Left renal pelvis (tissue), 4 donors: ENCODE measurements around the gene KDM4C. TPM values are rescaled to one million over a fixed set of nuclear protein-coding genes. Genes with fewer than 3 reads are reported as not detected.

ENCODE experiments used
- DNase-seq, 4 donors: peaks; one replicate each; pipeline ENCODE4 v3.0.0-alpha.2; 2013; ENCODE audit warnings: low read depth in 4 of 4, low spot score in 3 of 4
- polyA plus RNA-seq, 4 donors: library from polyadenylated mRNA; unstranded; fragments of 120-200 nt; gene quantifications; one replicate each; pipeline ENCODE4 v1.2.1, GENCODE V29; 2013; ENCODE audit not compliant: insufficient read length in 4 of 4

Gene KDM4C
- polyA plus RNA-seq, 4 donors = 12.5 to 17.5 (median 16.2) TPM

DNA sequence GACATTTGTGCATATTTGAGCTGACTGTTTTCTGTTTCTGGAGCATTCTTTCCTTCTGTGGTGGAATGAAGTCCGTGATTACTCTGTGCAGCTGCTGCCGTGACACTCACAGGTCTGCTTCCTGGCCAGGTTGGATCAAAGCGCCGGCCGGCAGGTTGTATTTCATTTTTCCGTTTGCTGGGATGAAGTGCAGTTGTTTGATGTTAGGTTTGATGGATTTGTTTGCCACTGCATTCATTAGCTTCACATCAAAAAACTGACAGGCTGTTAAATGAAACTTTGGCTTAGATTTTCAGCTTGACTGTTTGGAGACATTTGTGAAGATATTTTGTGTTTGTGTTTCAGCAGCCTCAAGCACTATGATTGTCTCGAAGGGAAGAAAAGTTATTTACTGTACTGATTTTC lies 140.1 kb downstream of the KDM4C start:
- DNase-seq = peak in 1 of 4 donors; percentile 39

DNA sequence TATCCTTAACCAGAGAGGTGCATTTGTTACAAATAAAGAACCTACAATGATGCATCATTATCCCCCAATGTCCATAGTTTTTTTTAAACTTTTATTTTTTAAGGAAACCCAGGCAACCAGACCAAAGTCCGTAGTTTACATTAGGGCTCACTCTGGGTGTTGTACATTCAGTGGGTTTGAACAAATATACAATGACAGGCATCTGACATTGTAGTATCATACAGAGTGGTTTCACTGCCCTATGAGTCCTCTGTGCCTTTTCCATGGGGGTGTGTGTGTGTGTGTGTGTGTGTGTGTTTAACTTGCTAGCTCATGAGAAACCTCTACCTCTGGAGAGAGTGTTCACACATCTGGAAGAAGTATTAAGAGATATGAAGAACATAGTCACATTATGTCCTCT lies 141.5 kb downstream of the KDM4C start:
- DNase-seq = no peak

DNA sequence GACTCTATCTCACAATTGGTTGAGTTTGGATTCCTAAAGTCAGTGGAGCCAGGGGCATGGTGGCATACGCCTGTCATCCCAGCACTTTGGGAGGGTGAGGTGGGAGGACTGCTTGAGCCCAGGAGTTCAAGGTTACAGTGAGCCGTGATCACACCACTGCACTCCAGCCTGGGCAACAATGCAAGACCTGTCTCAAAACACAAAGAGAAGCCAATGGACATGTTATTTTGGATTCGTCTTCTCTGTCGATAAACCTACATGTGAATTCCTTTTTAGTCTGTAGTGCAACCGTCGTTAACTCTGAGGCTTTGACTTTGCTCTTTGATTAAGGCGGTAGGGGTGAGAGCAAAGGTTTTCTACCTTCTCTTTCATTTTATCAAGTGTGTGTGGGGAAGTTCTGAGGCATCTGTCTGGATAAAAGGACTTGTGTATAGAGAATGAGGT lies 142.7 kb downstream of the KDM4C start:
- DNase-seq = no peak

DNA sequence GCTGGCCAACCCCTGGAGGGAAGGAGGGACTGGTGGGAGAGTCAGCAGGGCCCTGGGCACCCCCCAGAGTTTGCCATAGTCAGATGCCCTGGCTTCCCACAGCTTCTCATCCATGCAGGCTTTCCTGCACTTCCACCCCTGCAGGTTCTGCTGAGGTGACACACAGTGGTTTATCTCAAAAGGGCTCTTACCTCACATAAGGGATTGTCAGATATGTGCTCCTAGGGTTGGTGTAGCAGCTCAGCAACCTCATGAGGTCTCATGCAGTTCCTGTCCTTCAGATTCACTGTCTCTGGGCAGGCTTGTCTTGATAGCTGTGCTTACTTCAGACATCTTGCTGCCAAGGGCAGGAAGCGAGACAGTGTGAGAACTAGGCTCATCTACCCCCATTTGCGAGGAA lies 143.4 kb downstream of the KDM4C start:
- DNase-seq = no peak

DNA sequence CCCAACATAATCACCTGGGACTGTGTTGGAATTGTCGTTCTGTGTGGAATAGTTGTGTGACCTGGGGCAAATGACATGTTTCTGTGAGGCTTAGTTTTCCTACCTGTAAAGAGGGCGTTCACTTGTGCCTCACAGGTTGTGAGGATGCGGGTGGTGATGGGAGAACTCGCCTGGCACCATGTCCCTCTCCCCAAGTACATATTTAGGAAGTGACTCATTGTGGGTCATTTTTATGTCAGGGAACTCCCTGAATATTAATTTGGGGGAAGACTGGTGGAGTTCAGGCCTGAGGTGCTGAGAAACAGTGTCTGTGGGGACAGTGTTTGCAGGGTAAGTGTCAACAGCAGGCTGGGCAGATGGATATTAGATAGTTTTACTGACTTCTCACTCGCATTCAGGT lies 144.7 kb downstream of the KDM4C start:
- no peak for DNase-seq

GRCh38 chr9:6904371-6904770 lies 146.6 kb downstream of the KDM4C start:
- no peak for DNase-seq

DNA sequence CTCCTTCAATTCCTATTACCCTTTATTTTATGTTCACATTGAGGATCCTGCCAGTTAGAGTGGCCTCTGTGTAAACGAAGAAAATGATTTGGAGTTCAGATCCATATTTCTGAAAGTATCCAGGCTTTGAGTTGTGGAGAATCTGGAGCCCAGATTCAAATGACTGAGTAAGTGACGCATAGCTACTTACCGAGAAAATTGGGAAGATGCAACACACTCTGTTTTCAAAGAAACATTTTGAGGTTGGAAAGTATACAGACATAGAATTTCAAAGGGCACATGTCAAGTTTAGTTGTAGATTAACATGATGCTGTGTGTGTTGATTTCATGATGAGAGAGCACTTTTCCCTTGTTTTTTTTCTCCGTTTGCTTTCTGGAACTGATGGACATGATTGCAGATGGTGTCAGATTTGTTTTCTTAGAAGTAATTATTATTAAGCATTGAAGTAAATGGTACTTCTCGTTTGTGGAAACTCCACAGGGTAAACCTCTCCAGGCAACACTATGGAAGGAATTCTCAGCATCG lies 148.1 kb downstream of the KDM4C start:
- no peak for DNase-seq

- DNase-seq = no peak
Measured at GRCh38 chr9:6907772-6908381, 150.1 kb downstream of the KDM4C start.

DNA sequence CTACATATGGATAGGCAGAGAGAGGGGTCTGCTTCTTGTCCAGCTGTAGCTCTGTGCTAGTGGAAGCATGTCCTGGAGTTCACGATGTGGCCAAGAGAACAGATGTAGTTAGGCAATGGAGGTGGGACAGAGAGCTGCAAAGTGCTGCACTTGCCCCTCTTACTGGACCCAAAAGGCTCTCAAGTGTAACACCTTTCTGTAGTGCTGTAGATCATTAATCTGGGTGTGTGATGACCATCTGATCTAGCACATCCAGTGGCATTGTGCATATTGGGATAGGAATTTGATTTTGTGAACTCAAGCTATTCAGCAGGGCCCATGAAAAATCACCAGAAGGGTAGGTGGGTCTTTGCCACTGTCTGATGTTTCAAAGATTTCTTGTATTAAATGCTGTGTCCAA lies 151.4 kb downstream of the KDM4C start:
- no peak for DNase-seq

DNA sequence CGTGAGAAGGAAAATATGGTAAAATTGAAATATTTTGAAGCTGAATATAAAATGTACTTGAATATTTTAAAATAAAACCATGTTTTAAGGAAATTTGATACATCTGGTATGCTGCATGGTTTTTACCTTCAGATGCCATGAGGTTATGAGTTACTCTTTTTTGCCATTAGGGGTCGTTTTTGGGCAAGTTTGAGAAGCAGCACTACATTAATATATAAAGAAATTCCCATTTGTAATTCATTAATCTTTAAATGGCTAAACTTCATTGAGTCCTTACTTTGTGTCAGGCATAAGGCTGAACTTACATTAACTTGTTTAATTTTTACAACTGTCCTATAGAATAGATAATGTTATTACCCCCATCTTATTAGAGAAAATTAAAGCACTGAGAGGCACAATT lies 152.3 kb downstream of the KDM4C start:
- DNase-seq = no peak

DNA sequence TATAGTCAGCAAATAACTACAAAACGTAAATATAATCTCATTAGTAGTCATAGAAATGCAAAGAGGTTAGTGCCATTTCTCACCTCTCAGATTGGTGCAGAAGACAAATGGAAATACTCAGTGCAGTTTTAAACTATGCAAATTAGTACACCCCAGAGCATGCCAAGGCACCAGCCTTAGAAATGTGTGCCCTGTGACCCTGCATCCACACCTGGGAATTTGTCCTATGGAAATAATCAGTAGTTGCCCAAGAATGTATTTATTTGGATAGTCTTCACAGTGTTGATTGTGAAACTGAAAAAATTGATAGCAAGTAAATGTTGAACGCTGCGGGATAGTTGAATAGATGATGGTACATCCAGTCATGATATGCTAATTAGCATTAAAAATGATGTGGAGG lies 152.7 kb downstream of the KDM4C start:
- no peak for DNase-seq

- no peak for DNase-seq
Measured at GRCh38 chr9:6911901-6912638, 154.3 kb downstream of the KDM4C start.

- peak in 1 of 4 donors; percentile 9 for DNase-seq
Measured at GRCh38 chr9:6915635-6916034, 157.9 kb downstream of the KDM4C start.

GRCh38 chr9:6917162-6917561 lies 159.4 kb downstream of the KDM4C start:
- DNase-seq = no peak

DNA sequence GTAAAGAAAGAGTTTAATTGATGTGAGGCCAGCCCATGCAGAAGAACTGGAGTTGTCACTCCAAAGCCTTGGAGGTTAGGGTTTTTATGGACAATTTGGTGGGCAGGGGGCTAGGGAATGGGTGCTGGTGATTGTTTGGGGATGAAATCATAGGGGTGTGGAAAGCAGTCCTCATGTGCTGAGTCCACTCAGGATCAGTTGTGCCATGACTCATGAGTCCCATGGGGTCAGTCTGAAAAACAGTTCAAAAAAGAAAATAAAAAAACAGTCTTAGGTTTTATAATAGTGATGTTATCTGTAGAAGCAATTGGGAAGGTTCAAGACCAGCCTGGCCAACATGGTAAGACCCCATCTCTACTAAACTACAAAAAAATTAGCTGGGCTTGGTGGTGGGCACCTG lies 162.3 kb downstream of the KDM4C start:
- no peak for DNase-seq

- no peak for DNase-seq
Measured at GRCh38 chr9:6921315-6921714, 163.5 kb downstream of the KDM4C start.

DNA sequence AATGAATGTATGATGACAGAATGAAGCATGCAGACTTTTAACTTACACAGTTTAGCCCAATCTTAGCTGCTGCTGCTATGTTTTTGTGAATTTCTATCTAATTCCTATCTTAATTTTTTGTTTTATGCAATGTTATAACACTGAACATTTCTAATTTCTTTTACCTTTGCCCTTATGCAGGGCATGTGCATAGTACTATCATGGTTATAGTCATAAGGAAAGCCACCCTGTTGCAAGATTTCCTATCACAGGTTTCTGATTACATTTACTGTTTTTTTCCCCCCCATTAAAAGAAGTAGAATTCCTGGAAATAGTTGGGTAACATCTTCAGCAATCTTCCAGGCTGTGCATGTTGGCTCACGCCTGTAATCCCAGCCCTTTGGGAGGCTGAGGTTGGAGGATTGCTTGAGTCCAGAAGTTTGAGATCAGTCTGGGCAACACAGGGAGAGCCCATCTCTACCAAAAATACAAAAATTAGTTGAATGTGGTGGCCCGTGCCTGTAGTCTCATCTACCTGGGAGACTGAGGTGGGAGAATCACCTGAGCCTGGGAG lies 164.4 kb downstream of the KDM4C start:
- no peak for DNase-seq

DNA sequence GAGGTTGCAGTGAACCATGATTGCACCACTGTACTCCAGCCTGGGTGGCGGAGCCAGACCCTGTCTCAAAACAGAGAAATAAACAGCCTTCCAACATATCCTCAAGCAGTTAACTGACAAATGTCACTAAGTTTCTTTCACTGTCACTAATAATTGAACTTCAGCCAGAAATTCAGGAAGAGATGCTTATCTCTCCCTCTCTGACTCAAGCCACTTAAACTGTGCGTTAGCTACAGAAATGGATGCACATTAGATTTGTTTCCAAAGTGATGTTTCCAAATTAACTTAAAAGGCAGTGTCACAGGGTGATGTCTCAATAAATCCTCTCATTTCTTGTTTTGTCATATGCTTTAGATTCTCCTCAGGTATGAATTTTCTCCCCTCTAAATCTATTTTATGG lies 164.9 kb downstream of the KDM4C start:
- no peak for DNase-seq

DNA sequence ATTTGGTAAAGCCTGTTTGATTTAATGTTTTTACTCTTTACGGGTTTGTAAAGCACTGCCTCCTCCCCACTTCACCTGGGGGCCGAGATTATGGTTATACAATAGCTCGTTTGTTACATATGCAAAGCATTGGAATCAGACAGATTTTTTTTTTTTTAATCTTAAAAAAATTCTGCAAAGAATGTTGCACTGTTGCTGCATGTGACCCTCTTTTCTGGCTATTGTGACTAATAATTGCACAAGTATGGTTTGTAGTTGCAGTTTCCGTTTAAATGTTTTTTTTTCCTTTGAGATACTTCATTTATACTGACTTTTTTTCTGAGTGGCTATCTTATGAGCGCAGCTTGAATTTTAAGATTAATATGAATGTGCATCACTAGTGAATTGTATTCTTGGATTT lies 165.3 kb downstream of the KDM4C start:
- no peak for DNase-seq

DNA sequence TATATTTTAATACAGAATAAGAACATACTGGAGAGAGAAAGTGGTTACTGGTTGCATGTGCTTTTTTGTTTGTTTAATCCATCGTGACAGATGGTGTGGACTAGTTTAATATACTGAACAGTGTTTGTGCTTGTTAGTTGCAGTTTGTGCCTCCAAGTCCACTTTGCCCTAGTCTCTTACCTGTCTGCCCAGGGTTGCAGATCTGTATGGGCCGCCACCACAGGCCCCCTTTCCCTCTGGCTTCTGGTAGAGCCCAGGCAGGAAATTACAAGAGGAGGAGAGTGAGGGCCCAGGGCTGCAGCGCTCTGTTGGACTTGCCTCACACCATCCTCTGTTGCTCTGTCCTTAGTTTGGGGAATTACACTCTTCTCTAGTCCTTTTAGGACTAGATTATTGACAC lies 166.4 kb downstream of the KDM4C start:
- DNase-seq = no peak

DNA sequence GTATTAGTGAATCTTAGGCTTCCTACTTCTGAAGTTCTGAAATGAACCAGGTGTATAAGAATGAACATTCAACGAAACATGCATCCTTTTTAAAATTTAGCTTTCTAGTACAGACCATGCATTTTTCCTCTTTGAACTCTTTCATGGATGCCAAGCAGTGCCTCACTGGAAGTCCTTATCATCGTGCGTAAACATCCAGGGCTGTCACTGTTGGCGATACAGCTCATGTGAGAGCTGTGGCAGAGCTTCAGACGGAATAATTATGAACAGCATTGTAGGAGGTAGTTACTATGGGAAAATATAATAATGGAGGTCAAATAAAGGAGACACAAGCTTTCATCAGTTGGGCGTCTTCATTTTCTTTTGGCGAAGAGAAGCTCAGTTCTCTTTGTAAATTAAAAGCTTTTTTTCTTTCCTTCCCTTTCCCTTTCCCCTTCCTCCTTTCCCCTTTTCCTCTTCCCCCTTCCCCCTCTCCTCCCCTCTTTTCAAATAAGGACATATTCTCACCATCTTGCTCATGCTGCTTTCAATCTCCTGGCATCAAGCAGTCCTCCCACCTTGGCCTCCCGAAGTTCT lies 167.3 kb downstream of the KDM4C start:
- DNase-seq = no peak

- no peak for DNase-seq
Measured at GRCh38 chr9:6925836-6926235, 168.1 kb downstream of the KDM4C start.
